Fibroblast of lung (primary cell): ENCODE results near the gene VWF.
"Not testable (repeated sequence)": the region's sequence is repeated elsewhere in the genome, so short reads cannot be mapped to it uniquely, and the experiment has no call there.

ENCODE experiments used
- CTCF ChIP-seq, 2 donors: IDR thresholded peaks in 1 of 2; conservative IDR thresholded peaks in 1 of 2; 1 replicate in 1 of 2; 2 replicates in 1 of 2; pipeline ENCODE4 v1.5.1; 2011 to 2012; ENCODE audit warnings: low read length in 2 of 2, control low read depth in 1 of 2, inconsistent platforms in 1 of 2, low read depth in 1 of 2, mild to moderate bottlenecking in 1 of 2
- EZH2 ChIP-seq: IDR thresholded peaks from 2 replicates; pipeline ENCODE4 v1.5.1; 2012; ENCODE audit warnings: low read length, control low read depth, mild to moderate bottlenecking; ENCODE audit errors: missing control alignments

GRCh38 chr12:6010631-6011350 lies 113.7 kb downstream of the VWF start:
- not testable (repeated sequence) for TF ChIP-seq EZH2; CTCF (conservative IDR thresholded peaks at IDR 0.05 in 1 of 2, IDR thresholded peaks at IDR 0.05 in 1 of 2; ENCODE audit: low read depth in 1 of 2, low read length in 2 of 2)
